Suprapubic skin (tissue), 4 donors: Measurements from ENCODE around the gene SOX11.

ENCODE experiments used
- CTCF ChIP-seq, 2 donors: fragments of 200-600 bp in 1 of 2; fragments of 450-650 bp in 1 of 2; sonication (generic) in 1 of 2; IDR thresholded peaks; one replicate each; pipeline ENCODE4 v1.5.1; 2016 to 2019; ENCODE audit warnings: antibody characterized with exemption in 2 of 2, mild to moderate bottlenecking in 1 of 2, moderate library complexity in 1 of 2
- POLR2A ChIP-seq, 2 donors: fragments of 450-650 bp; IDR thresholded peaks; one replicate each; pipeline ENCODE4 v1.6.1; 2017; ENCODE audit warnings: antibody characterized with exemption in 2 of 2, mild to moderate bottlenecking in 2 of 2, moderate library complexity in 2 of 2
- POLR2AphosphoS5 ChIP-seq, 3 donors: sonication (generic); formaldehyde crosslinking; IDR thresholded peaks; one replicate each; pipeline ENCODE4 v1.6.1; 2017; ENCODE audit warnings: antibody characterized with exemption in 3 of 3

GRCh38 chr2:5691985-5692529 lies at the start of gene SOX11:
- TF ChIP-seq CTCF (IDR thresholded peaks at IDR 0.05) (no peak), POLR2A (IDR thresholded peaks at IDR 0.05) (no peak), POLR2AphosphoS5 (IDR thresholded peaks at IDR 0.05) (no peak)
